Natural killer cell (primary cell): ENCODE data around the gene FLT1. TPM values are rescaled to one million over a fixed set of nuclear protein-coding genes. Genes with fewer than 3 reads are reported as not detected.

Source experiments
- ATAC-seq, 3 donors: fragments of 150-1000 bp in 2 of 3; fragments of 200-7000 bp in 1 of 3; cut with Tn5 transposase; 1 replicate in 1 of 3; 2 replicates in 2 of 3; pipeline ENCODE4 v1.10.0; 2021; ENCODE audit warnings: mild to moderate bottlenecking in 2 of 3, moderate library complexity in 2 of 3
- DNase-seq, 2 donors: peaks; one replicate each; pipeline versions ENCODE4 v3.0.0 to v3.0.0-alpha.2; 2013 to 2021; ENCODE audit warnings: mixed read lengths in 1 of 2
- H3K27ac ChIP-seq: one replicate; pipeline ENCODE4 v1.5.1; 2013; ENCODE audit warnings: mild to moderate bottlenecking, low read length
- H3K27me3 ChIP-seq: one replicate; pipeline ENCODE4 v1.6.1; 2013; ENCODE audit warnings: low read length; ENCODE audit not compliant: control insufficient read depth, insufficient read depth
- H3K36me3 ChIP-seq: one replicate; pipeline ENCODE4 v1.6.1; 2013; ENCODE audit warnings: low read length; ENCODE audit not compliant: control insufficient read depth, insufficient read depth
- H3K4me1 ChIP-seq: one replicate; pipeline ENCODE4 v1.6.1; 2013; ENCODE audit warnings: low read length; ENCODE audit not compliant: control insufficient read depth, insufficient read depth
- H3K4me3 ChIP-seq: one replicate; pipeline ENCODE4 v1.5.1; 2013; ENCODE audit warnings: low read length
- H3K9me3 ChIP-seq: one replicate; pipeline ENCODE4 v1.6.1; 2013; ENCODE audit warnings: low read length; ENCODE audit not compliant: control insufficient read depth, insufficient read depth
- H3K27ac Mint-ChIP-seq, 2 donors: one replicate each; pipeline ENCODE4 v1.8.0; 2022; ENCODE audit warnings: mild to moderate bottlenecking in 2 of 2, mixed read lengths in 2 of 2, moderate library complexity in 1 of 2
- H3K27me3 Mint-ChIP-seq, 2 donors: one replicate each; pipeline ENCODE4 v1.8.0; 2022; ENCODE audit warnings: low read depth in 2 of 2, mixed read lengths in 2 of 2
- H3K36me3 Mint-ChIP-seq: one replicate; pipeline ENCODE4 v1.8.0; 2022; ENCODE audit warnings: mixed read lengths
- H3K4me1 Mint-ChIP-seq, 2 donors: one replicate each; pipeline ENCODE4 v1.8.0; 2022; ENCODE audit warnings: mixed read lengths in 2 of 2
- H3K4me3 Mint-ChIP-seq: one replicate; pipeline ENCODE4 v1.8.0; 2022; ENCODE audit warnings: mild to moderate bottlenecking, moderate library complexity, mixed read lengths
- H3K9me3 Mint-ChIP-seq, 2 donors: one replicate each; pipeline ENCODE4 v1.8.0; 2022; ENCODE audit warnings: mixed read lengths in 2 of 2
- CTCF ChIP-seq: fragments of 200-600 bp; IDR thresholded peaks from one replicate; pipeline ENCODE4 v1.8.0; 2022; ENCODE audit warnings: antibody characterized with exemption
- WGBS: methylation state at CpG from one replicate; pipeline ENCODE4 v1.1.7; 2013; ENCODE audit warnings: missing lambda C conversion rate; ENCODE audit not compliant: insufficient coverage; 5-methylcytosine and 5-hydroxymethylcytosine counted together
- intact Hi-C: fragments of 100-400 bp; cut with micrococcal nuclease; formaldehyde crosslinking; loops from one replicate; pipeline ENCODE4 v1.14.2; 2022
- total RNA-seq, 4 donors: library from RNA; stranded (reverse); fragments of 120-200 nt in 1 of 4; gene quantifications; one replicate each; pipeline versions ENCODE4 v1.2.3 to v1.2.4, GENCODE V29; 2013 to 2022

FLT1 gene
- total RNA-seq, 3 donors from 2014 or later (not counting 1 experiment from before 2014, with no cell fraction given): 0.05 to 0.43 (median 0.07) TPM

DNA sequence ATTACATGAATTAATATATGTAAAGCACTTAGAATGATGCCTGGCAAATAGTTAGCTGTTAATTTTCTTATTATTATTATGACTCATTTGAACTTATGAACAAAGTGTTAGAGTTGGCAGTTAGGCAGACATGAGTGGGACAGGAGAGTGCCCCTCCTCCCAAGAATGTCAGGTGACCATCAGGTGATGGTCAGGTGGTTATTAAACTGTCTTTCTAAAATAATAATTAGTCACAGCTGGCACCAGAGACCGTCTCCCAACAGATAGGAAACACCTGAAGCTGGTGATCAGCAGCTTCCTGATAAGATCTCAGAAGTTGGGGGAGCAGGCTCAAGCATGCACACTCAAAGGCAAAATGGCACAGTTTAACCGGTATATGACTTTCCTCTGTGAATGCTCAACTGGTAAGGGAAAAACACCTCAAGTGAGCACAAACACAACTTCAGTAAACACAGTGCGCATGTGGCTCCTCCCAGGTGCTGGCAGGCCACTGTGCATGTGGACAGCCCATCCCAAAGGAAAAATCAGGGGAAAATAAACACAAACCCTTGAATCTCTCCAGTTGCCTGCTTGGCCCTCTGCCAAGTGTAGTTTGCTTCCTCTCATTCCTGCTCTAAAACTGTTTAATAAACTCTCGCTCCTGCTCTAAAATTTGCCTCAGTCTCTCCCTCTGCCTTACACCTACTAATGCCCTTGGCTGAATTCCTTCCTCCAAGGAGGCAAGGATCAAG, 54.0 kb downstream of the FLT1 start:
- Mint-ChIP-seq H3K9me3 (peaks cover 0 to 7% of the 10 kb centered on the region in 2 donors), H3K36me3 (peaks cover 9% of the 10 kb centered on the region), H3K4me1 (no peaks in the 10 kb centered on the region), H3K4me3 (no peak overlapping the region), H3K27me3 (peaks cover 12 to 22% of the 10 kb centered on the region in 2 donors), H3K27ac (no peak overlapping the region)
- Histone ChIP-seq H3K9me3 (no peaks in the 10 kb centered on the region), H3K4me1 (no peaks in the 10 kb centered on the region), H3K36me3 (no peaks in the 10 kb centered on the region), H3K27me3 (no peaks in the 10 kb centered on the region), H3K27ac (no peak overlapping the region), H3K4me3 (no peak overlapping the region)
- TF ChIP-seq CTCF: no peak
- WGBS: 75% methylated on average over 4 of the region's 4 CpGs
- DNase-seq (no peak), ATAC-seq (no peak)
- intact Hi-C loops: no loop called here

GRCh38 chr13:28438598-28439334, 56.2 kb downstream of the FLT1 start:
- ATAC-seq: no peak
- intact Hi-C loops: no loop called here
- 93% methylated on average over 12 of the region's 12 CpGs for WGBS

GRCh38 chr13:28438067-28438466, 56.9 kb downstream of the FLT1 start:
- Histone ChIP-seq H3K36me3 (no peaks in the 10 kb centered on the region), H3K9me3 (no peaks in the 10 kb centered on the region), H3K4me1 (no peaks in the 10 kb centered on the region), H3K4me3 (no peak overlapping the region), H3K27ac (no peak overlapping the region), H3K27me3 (no peaks in the 10 kb centered on the region)
- Mint-ChIP-seq H3K27me3 (peaks cover 8 to 10% of the 10 kb centered on the region in 2 donors), H3K4me1 (no peaks in the 10 kb centered on the region), H3K27ac (no peak overlapping the region), H3K9me3 (no peaks in the 10 kb centered on the region), H3K4me3 (no peak overlapping the region), H3K36me3 (peaks cover under 1% of the 10 kb centered on the region)
- intact Hi-C loops: no loop called here
- no peak for DNase-seq
- no peak for TF ChIP-seq CTCF
- ATAC-seq: no peak
- WGBS: 86% methylated on average over 7 of the region's 8 CpGs

More at GRCh38 chr13:28438598-28439334, 56.2 kb downstream of the FLT1 start:
- peaks cover 7% of the 10 kb centered on the region for H3K36me3 Mint-ChIP-seq
- no peak for TF ChIP-seq CTCF
- H3K9me3 Mint-ChIP-seq: peaks cover 0 to 4% of the 10 kb centered on the region in 2 donors
- H3K4me1 Mint-ChIP-seq: no peaks in the 10 kb centered on the region
- H3K27me3 Mint-ChIP-seq: peaks cover 8 to 15% of the 10 kb centered on the region in 2 donors
- no peaks in the 10 kb centered on the region for H3K36me3 ChIP-seq
- no peaks in the 10 kb centered on the region for H3K9me3 ChIP-seq
- H3K4me3 Mint-ChIP-seq: no peak overlapping the region
- H3K27ac ChIP-seq: no peak overlapping the region
- no peak for DNase-seq
- H3K27me3 ChIP-seq: no peaks in the 10 kb centered on the region
- no peaks in the 10 kb centered on the region for H3K4me1 ChIP-seq
- no peak overlapping the region for H3K4me3 ChIP-seq
- no peak overlapping the region for H3K27ac Mint-ChIP-seq
